GM12878 (cell line): Measurements from ENCODE around the gene PALMD. TPM values are rescaled to one million over a fixed set of nuclear protein-coding genes. Genes with fewer than 3 reads are reported as not detected.

Experiments
- ATAC-seq: fragments of 200-7000 bp; cut with Tn5 transposase; 3 replicates; pipeline ENCODE4 v1.9.1; 2020; ENCODE audit warnings: mild to moderate bottlenecking, moderate library complexity
- BruUV-seq: library from RNA; stranded (reverse); fragments of 400-500 nt; replicated peaks from 2 replicates; lab custom pipeline; 2021; lab: Mats Ljungman, UMichigan
- CTCF ChIA-PET: fragments of 300-600 bp; sonication (Branson Sonifier 250); formaldehyde crosslinking; extraction: SDS; loops from one replicate; lab custom pipeline; 2021; ENCODE audit warnings: inconsistent platforms; lab: Yijun Ruan, JAX
- POLR2A ChIA-PET: fragments of 350-600 bp; formaldehyde crosslinking; extraction: SDS; loops from one replicate; lab custom pipeline; 2021; ENCODE audit warnings: inconsistent platforms; lab: Charles Lee
- RAD21 ChIA-PET: fragments of 300-600 bp; sonication (Branson Sonifier 250); formaldehyde crosslinking; loops from one replicate; lab custom pipeline; 2023; ENCODE audit warnings: antibody characterized with exemption; ENCODE audit not compliant: unreplicated experiment; lab: Charles Lee
- SMC1A ChIA-PET: fragments of 300-600 bp; sonication (Branson Sonifier 250); formaldehyde crosslinking; loops from one replicate; lab custom pipeline; 2023; ENCODE audit not compliant: unreplicated experiment, uncharacterized antibody; lab: Charles Lee
- DNase-seq: peaks from one replicate; pipeline ENCODE4 v3.0.0-alpha.2; 2011; ENCODE audit warnings: low read depth, low spot score
- FAIRE-seq: peaks from 3 replicates; lab custom pipeline; 2011; peaks lifted over from hg19 to GRCh38; lab: Jason Lieb, UNC
- H2AFZ ChIP-seq: 2 replicates; pipeline ENCODE4 v1.6.0; 2011; ENCODE audit warnings: low read depth, low read length, control low read depth; ENCODE audit not compliant: control insufficient read depth
- H3K27ac ChIP-seq: 2 replicates; pipeline ENCODE4 v1.5.1; 2011; ENCODE audit warnings: control low read depth; ENCODE audit not compliant: control insufficient read depth, insufficient read depth
- H3K27me3 ChIP-seq, 2 experiments: replicated peaks in 1 of 2; 2 replicates each; pipeline versions ENCODE4 v1.6.0 to v1.6.1; 2011; ENCODE audit warnings: low read length in 1 of 2; ENCODE audit not compliant: control insufficient read depth in 2 of 2, insufficient read depth in 2 of 2
- H3K36me3 ChIP-seq, 2 experiments: 2 replicates each; pipeline ENCODE4 v1.5.1; 2011; ENCODE audit warnings: low read length in 1 of 2; ENCODE audit not compliant: control insufficient read depth in 2 of 2, insufficient read depth in 2 of 2
- H3K4me1 ChIP-seq: 2 replicates; pipeline ENCODE4 v1.6.1; 2011; ENCODE audit warnings: mild to moderate bottlenecking, low read length, moderate library complexity, mixed read lengths; ENCODE audit not compliant: control insufficient read depth, insufficient read depth
- H3K4me2 ChIP-seq: 2 replicates; pipeline ENCODE4 v1.6.0; 2011; ENCODE audit warnings: control low read depth; ENCODE audit not compliant: control insufficient read depth, insufficient read depth
- H3K4me3 ChIP-seq: fragments of 200-600 bp; sonication (generic); 2 replicates; pipeline ENCODE4 v1.5.1; 2016
- H3K79me2 ChIP-seq: 2 replicates; pipeline ENCODE4 v1.6.0; 2011; ENCODE audit warnings: low read length; ENCODE audit not compliant: control insufficient read depth, insufficient read depth
- H3K9ac ChIP-seq: 2 replicates; pipeline ENCODE4 v1.8.0; 2011; ENCODE audit warnings: low read length, control low read depth, mixed read lengths; ENCODE audit not compliant: control insufficient read depth, insufficient read depth
- H3K9me3 ChIP-seq: replicated peaks from 3 replicates; pipeline ENCODE4 v1.5.1; 2011; ENCODE audit warnings: mild to moderate bottlenecking, low read length; ENCODE audit not compliant: control insufficient read depth, insufficient read depth
- H4K20me1 ChIP-seq: 2 replicates; pipeline ENCODE4 v1.6.0; 2011; ENCODE audit not compliant: control insufficient read depth, insufficient read depth
- BCLAF1 ChIP-seq: fragments of 450-650 bp; IDR thresholded peaks from 2 replicates; pipeline ENCODE4 v1.6.1; 2017; ENCODE audit warnings: antibody characterized with exemption, mild to moderate bottlenecking, moderate library complexity
- FOXM1 ChIP-seq: IDR thresholded peaks from 2 replicates; pipeline ENCODE4 v1.6.1; 2012; ENCODE audit warnings: low read depth, mild to moderate bottlenecking, inconsistent platforms, low read length, moderate library complexity
- NFXL1 ChIP-seq: fragments of 450-650 bp; IDR thresholded peaks from 2 replicates; pipeline ENCODE4 v1.6.1; 2017; ENCODE audit warnings: antibody characterized with exemption, mild to moderate bottlenecking, borderline replicate concordance
- POU2F2 ChIP-seq: IDR thresholded peaks from 3 replicates; pipeline ENCODE4 v1.6.1; 2011; ENCODE audit warnings: low read depth, mild to moderate bottlenecking, low read length, borderline replicate concordance
- TCF3 ChIP-seq: IDR thresholded peaks from 2 replicates; pipeline ENCODE4 v1.6.1; 2012; ENCODE audit warnings: low read depth, mild to moderate bottlenecking, low read length, borderline replicate concordance; ENCODE audit not compliant: insufficient read depth
- WGBS: methylation state at CpG from one replicate; pipeline ENCODE4 v1.1.6; 2016; ENCODE audit warnings: low lambda C conversion rate; ENCODE audit not compliant: insufficient replicate concordance, insufficient coverage; ENCODE audit errors: missing lambda C conversion rate; 5-methylcytosine and 5-hydroxymethylcytosine counted together
- in situ Hi-C: fragments of 300-500 bp; cut with MboI; formaldehyde crosslinking; loops from 9 replicates; pipeline ENCODE4 v1.14.3; 2018; ENCODE audit warnings: mixed read lengths
- intact Hi-C: fragments of 100-400 bp; cut with micrococcal nuclease; formaldehyde crosslinking; loops from one replicate; pipeline ENCODE4 v1.14.2; 2022; ENCODE audit not compliant: unreplicated experiment
- polyA plus RNA-seq, 11 experiments: library from polyadenylated mRNA; depleted of rRNA in 4 of 11; unstranded in 6 of 11; stranded (reverse) in 5 of 11; fragments of >200 nt; fragmentation: Nextera tagmentation in 4 of 11; fragmentation: Illumina TruSeq in 1 of 11; extraction: Ambion mirVana in 4 of 11; extraction: Trizol in 1 of 11; gene quantifications; 1 replicate in 1 of 11; 2 replicates in 10 of 11; pipeline versions ENCODE4 v1.2.1 to v1.2.3, GENCODE V29; 2011 to 2016; ENCODE audit warnings: inconsistent platforms in 2 of 11, missing spikeins in 2 of 11, low read depth in 1 of 11
- total RNA-seq, 4 experiments: library from RNA; depleted of rRNA in 3 of 4; stranded (reverse); fragments of >200 nt in 3 of 4; fragmentation: Illumina TruSeq in 1 of 4; extraction: Trizol in 1 of 4; gene quantifications; 2 replicates each; pipeline versions ENCODE4 v1.2.1 to v1.2.3, GENCODE V29; 2013 to 2021

The PALMD gene
- total and polyA plus RNA-seq, 10 of the 15 experiments (the other 5 are each of a cell fraction or from before 2014, with no cell fraction given): under 0.01 to 0.09 (median 0.04) TPM; not detected in 4

DNA sequence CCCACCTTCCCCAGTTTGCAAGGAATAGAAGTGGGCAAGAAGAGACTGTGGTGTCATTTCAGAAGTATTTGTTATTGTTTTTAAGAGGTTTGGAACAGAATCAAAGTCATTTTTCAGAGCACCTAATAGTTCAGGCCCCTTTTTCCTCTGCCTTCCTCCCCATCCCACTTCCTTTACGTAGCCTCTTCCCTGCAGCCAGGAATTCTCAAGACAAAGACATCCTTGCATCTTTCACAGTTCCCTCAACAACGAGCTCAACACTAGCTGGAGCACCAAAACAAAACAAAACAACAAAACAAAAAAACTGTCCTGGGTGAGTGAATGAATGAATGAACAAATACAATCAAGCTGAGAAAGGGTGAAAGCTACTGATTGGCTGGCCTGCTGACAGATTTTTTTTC is 7.0 kb downstream of the PALMD start:
- no peaks in the 10 kb centered on the region for H3K27me3 ChIP-seq
- ChIA-PET CTCF (interaction anchor here (1.0 kb wide), 1 partner anchor 33 kb away, joined by 3 read pairs; no protein-coding TSS in a partner anchor), RAD21 (no interaction called here), POLR2A (no interaction called here), SMC1A (interaction anchor here (1.1 kb wide), 1 partner anchor 18 kb away, joined by 5 read pairs; no protein-coding TSS in a partner anchor)
- H3K79me2 ChIP-seq: no peaks in the 10 kb centered on the region
- no peak overlapping the region for H3K4me3 ChIP-seq
- H4K20me1 ChIP-seq: no peaks in the 10 kb centered on the region
- FAIRE-seq (no peak), ATAC-seq (no peak), DNase-seq (no peak)
- H3K27ac ChIP-seq: no peak overlapping the region
- no peaks in the 10 kb centered on the region for H3K4me1 ChIP-seq
- 9% methylated on average over 2 of the region's 2 CpGs for WGBS
- H3K9me3 ChIP-seq: no peaks in the 10 kb centered on the region
- intact Hi-C loops: no loop called here
- no peak overlapping the region for H3K4me2 ChIP-seq
- TF ChIP-seq POU2F2 (no peak), FOXM1 (no peak), BCLAF1 (no peak), NFXL1 (no peak), TCF3 (no peak)
- H3K9ac ChIP-seq: no peak overlapping the region
- no peaks in the 10 kb centered on the region for H3K36me3 ChIP-seq
- BruUV-seq: no TSS peak
- no peak overlapping the region for H2AFZ ChIP-seq
- in situ Hi-C loops: no loop called here
